MM.1S (cell line): ENCODE measurements around the gene FBXO42.

Source experiments
- DNase-seq: peaks from one replicate; pipeline ENCODE4 v3.0.0-alpha.2; 2015
- H2AFZ ChIP-seq: fragments of 300-600 bp; sonication (generic); 2 replicates; pipeline ENCODE4 v1.6.0; 2016; ENCODE audit warnings: antibody characterized with exemption, low read length
- H3F3A ChIP-seq: fragments of 300-600 bp; sonication (generic); 2 replicates; pipeline ENCODE4 v1.6.1; 2016; ENCODE audit warnings: mild to moderate bottlenecking, antibody characterized with exemption, low read length, moderate library complexity, mixed read lengths; ENCODE audit not compliant: insufficient read depth
- H3K27ac ChIP-seq: fragments of 300-600 bp; sonication (generic); 2 replicates; pipeline ENCODE4 v1.5.1; 2016; ENCODE audit warnings: mild to moderate bottlenecking, low read length
- H3K27me3 ChIP-seq: fragments of 300-600 bp; sonication (generic); replicated peaks from 2 replicates; pipeline ENCODE4 v1.6.0; 2016; ENCODE audit warnings: low read length; ENCODE audit not compliant: insufficient read depth
- H3K36me3 ChIP-seq: fragments of 300-600 bp; sonication (generic); replicated peaks from 2 replicates; pipeline ENCODE4 v1.6.1; 2016; ENCODE audit warnings: mild to moderate bottlenecking, low read length, mixed read lengths; ENCODE audit not compliant: insufficient read depth
- H3K4me1 ChIP-seq: fragments of 300-600 bp; sonication (generic); 2 replicates; pipeline ENCODE4 v1.6.1; 2016; ENCODE audit warnings: low read length, mixed read lengths
- H3K4me2 ChIP-seq: fragments of 300-600 bp; sonication (generic); 2 replicates; pipeline ENCODE4 v1.6.0; 2016; ENCODE audit warnings: low read depth, low read length
- H3K4me3 ChIP-seq: fragments of 300-600 bp; sonication (generic); 2 replicates; pipeline ENCODE4 v1.5.1; 2016; ENCODE audit warnings: low read length, mixed read lengths
- H3K79me2 ChIP-seq: fragments of 300-600 bp; sonication (generic); 2 replicates; pipeline ENCODE4 v1.6.1; 2016; ENCODE audit warnings: mixed run types, low read length, mixed read lengths
- H3K9ac ChIP-seq: fragments of 300-600 bp; sonication (generic); 2 replicates; pipeline ENCODE4 v1.6.1; 2016; ENCODE audit warnings: low read length, mixed read lengths
- H3K9me2 ChIP-seq: fragments of 300-600 bp; sonication (generic); replicated peaks from 2 replicates; pipeline ENCODE4 v1.6.1; 2016; ENCODE audit warnings: mild to moderate bottlenecking, low read length, mixed read lengths; ENCODE audit not compliant: insufficient read depth
- H3K9me3 ChIP-seq: fragments of 300-600 bp; sonication (generic); replicated peaks from 2 replicates; pipeline ENCODE4 v1.6.1; 2016; ENCODE audit warnings: mild to moderate bottlenecking, low read length, mixed read lengths; ENCODE audit not compliant: insufficient read depth
- H4K20me1 ChIP-seq: fragments of 300-600 bp; sonication (generic); 2 replicates; pipeline ENCODE4 v1.6.1; 2016; ENCODE audit warnings: mild to moderate bottlenecking, low read length, moderate library complexity, mixed read lengths; ENCODE audit not compliant: insufficient read depth
- EZH2 ChIP-seq: fragments of 300-600 bp; sonication (generic); optimal IDR thresholded peaks from 2 replicates; pipeline ENCODE3; 2017; ENCODE audit warnings: low read depth, mild to moderate bottlenecking, antibody characterized with exemption, low read length, mixed read lengths
- EZH2phosphoT487 ChIP-seq: fragments of 300-600 bp; sonication (generic); IDR thresholded peaks from 2 replicates; pipeline ENCODE4 v1.6.1; 2018; ENCODE audit warnings: antibody characterized with exemption, low read length
- TF ChIP-seq, protein P1 (sequence below): fragments of 300-600 bp; sonication (generic); IDR thresholded peaks from 2 replicates; pipeline ENCODE4 v1.5.1; 2016; ENCODE audit warnings: antibody characterized with exemption, low read length, mixed read lengths

Gene FBXO42

DNA sequence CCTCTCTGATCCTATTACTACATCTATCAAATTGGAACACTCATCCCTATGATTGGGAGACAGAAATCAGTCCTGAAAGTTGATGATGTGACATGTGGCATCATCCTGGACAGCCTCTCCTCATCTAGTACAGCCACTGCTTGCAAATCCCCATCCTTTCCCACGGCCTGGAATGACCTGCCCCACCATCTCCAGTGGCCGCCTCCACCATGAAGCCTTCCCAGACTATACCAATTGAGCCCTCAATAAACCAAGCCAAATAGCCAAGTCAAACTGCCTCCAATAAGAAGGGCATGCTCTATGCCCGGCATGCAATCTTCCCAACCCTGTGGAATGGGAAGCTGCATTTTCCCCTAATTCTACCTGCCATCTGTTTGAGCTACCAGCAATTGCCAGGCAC, 139.3 kb downstream of the FBXO42 start:
- TF ChIP-seq EZH2 (no peak), EZH2phosphoT487 (no peak)
- TF ChIP-seq, protein P1, sequence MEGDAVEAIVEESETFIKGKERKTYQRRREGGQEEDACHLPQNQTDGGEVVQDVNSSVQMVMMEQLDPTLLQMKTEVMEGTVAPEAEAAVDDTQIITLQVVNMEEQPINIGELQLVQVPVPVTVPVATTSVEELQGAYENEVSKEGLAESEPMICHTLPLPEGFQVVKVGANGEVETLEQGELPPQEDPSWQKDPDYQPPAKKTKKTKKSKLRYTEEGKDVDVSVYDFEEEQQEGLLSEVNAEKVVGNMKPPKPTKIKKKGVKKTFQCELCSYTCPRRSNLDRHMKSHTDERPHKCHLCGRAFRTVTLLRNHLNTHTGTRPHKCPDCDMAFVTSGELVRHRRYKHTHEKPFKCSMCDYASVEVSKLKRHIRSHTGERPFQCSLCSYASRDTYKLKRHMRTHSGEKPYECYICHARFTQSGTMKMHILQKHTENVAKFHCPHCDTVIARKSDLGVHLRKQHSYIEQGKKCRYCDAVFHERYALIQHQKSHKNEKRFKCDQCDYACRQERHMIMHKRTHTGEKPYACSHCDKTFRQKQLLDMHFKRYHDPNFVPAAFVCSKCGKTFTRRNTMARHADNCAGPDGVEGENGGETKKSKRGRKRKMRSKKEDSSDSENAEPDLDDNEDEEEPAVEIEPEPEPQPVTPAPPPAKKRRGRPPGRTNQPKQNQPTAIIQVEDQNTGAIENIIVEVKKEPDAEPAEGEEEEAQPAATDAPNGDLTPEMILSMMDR: no peak
- H3K4me3 ChIP-seq: no peak overlapping the region
- H3K4me2 ChIP-seq: no peak overlapping the region
- H3K9me2 ChIP-seq: no peaks in the 10 kb centered on the region
- H3K4me1 ChIP-seq: peaks cover 12% of the 10 kb centered on the region; the same call in 1 of the 2 replicates
- no peaks in the 10 kb centered on the region for H3K36me3 ChIP-seq
- no peak overlapping the region for H2AFZ ChIP-seq
- H4K20me1 ChIP-seq: no peaks in the 10 kb centered on the region
- H3K9ac ChIP-seq: no peak overlapping the region
- no peaks in the 10 kb centered on the region for H3F3A ChIP-seq
- DNase-seq: no peak
- no peaks in the 10 kb centered on the region for H3K9me3 ChIP-seq
- peaks cover 5% of the 10 kb centered on the region; the same call in 1 of the 2 replicates for H3K27me3 ChIP-seq
- no peaks in the 10 kb centered on the region for H3K79me2 ChIP-seq
- no peak overlapping the region for H3K27ac ChIP-seq

- H3K79me2 ChIP-seq: no peaks in the 10 kb centered on the region
- H3F3A ChIP-seq: no peaks in the 10 kb centered on the region
- H3K27ac ChIP-seq: no peak within 1 kb of the TSS
- H3K27me3 ChIP-seq: peaks cover 5% of the 10 kb centered on the region; the same call in 1 of the 2 replicates
- no peaks in the 10 kb centered on the region for H4K20me1 ChIP-seq
- no peak for DNase-seq
- no peak for TF ChIP-seq EZH2phosphoT487
- TF ChIP-seq, protein P1: no peak
- TF ChIP-seq EZH2: no peak
- no peak within 1 kb of the TSS for H3K9ac ChIP-seq
- H3K9me2 ChIP-seq: no peaks in the 10 kb centered on the region
- H2AFZ ChIP-seq: no peak within 1 kb of the TSS
- H3K36me3 ChIP-seq: no peaks in the 10 kb centered on the region
- no peak within 1 kb of the TSS for H3K4me3 ChIP-seq
- no peaks in the 10 kb centered on the region for H3K9me3 ChIP-seq
- no peak within 1 kb of the TSS for H3K4me2 ChIP-seq
- H3K4me1 ChIP-seq: peaks cover 8% of the 10 kb centered on the region; the same call in 1 of the 2 replicates
Observed at GRCh38 chr1:16212251-16212961, 139.9 kb downstream of the FBXO42 start, which contains the start of gene ARHGEF19. Gene ARHGEF19, minus strand, starts transcription at chr1:16212652. Its CDS starts 3,598 bp downstream, at chr1:16209054.

- Histone ChIP-seq H3K4me1 (peaks cover 7% of the 10 kb centered on the region; the same call in 1 of the 2 replicates), H3K9ac (no peak overlapping the region), H3K27me3 (peaks cover 5% of the 10 kb centered on the region; the same call in 1 of the 2 replicates), H3K27ac (no peak overlapping the region), H2AFZ (no peak overlapping the region), H3K36me3 (no peaks in the 10 kb centered on the region), H3K79me2 (no peaks in the 10 kb centered on the region), H3K4me3 (no peak overlapping the region), H3K9me2 (no peaks in the 10 kb centered on the region), H3F3A (peaks cover under 1% of the 10 kb centered on the region; the same call in 1 of the 2 replicates), H4K20me1 (no peaks in the 10 kb centered on the region), H3K9me3 (no peaks in the 10 kb centered on the region), H3K4me2 (no peak overlapping the region)
- TF ChIP-seq EZH2phosphoT487: no peak
- TF ChIP-seq EZH2: no peak
- TF ChIP-seq, protein P1: no peak
- no peak for DNase-seq
Observed at GRCh38 chr1:16211824-16212223, 140.5 kb downstream of the FBXO42 start.
